Hepatocyte (in vitro differentiated cells): ENCODE results near the gene COPB1. TPM values are rescaled to one million over a fixed set of nuclear protein-coding genes. Genes with fewer than 3 reads are reported as not detected.

Source experiments
- DNase-seq: peaks from one replicate; pipeline ENCODE4 v3.0.0-alpha.2; 2016; ENCODE audit warnings: low spot score
- H2AFZ ChIP-seq: fragments of 200-600 bp; sonication (generic); 2 replicates; pipeline ENCODE4 v1.6.0; 2016; ENCODE audit warnings: antibody characterized with exemption, mild to moderate bottlenecking
- H3K27ac ChIP-seq: fragments of 200-600 bp; sonication (generic); 2 replicates; pipeline ENCODE4 v1.5.1; 2016; ENCODE audit warnings: mild to moderate bottlenecking
- H3K27me3 ChIP-seq: fragments of 200-600 bp; sonication (generic); 2 replicates; pipeline ENCODE4 v1.6.1; 2016
- H3K36me3 ChIP-seq: fragments of 200-600 bp; sonication (generic); replicated peaks from 2 replicates; pipeline ENCODE4 v1.5.1; 2016; ENCODE audit warnings: low read depth; ENCODE audit not compliant: insufficient read depth
- H3K4me1 ChIP-seq: fragments of 200-600 bp; sonication (generic); 2 replicates; pipeline ENCODE4 v1.5.1; 2016; ENCODE audit warnings: mild to moderate bottlenecking, moderate library complexity; ENCODE audit not compliant: insufficient read depth
- H3K4me2 ChIP-seq: fragments of 200-600 bp; sonication (generic); 2 replicates; pipeline ENCODE4 v1.6.0; 2016
- H3K4me3 ChIP-seq: fragments of 200-600 bp; sonication (generic); 2 replicates; pipeline ENCODE4 v1.5.1; 2016; ENCODE audit warnings: mild to moderate bottlenecking
- H3K79me2 ChIP-seq: fragments of 200-600 bp; sonication (generic); 2 replicates; pipeline ENCODE4 v1.6.0; 2017; ENCODE audit warnings: mild to moderate bottlenecking
- H3K9me2 ChIP-seq: fragments of 200-600 bp; sonication (generic); replicated peaks from 2 replicates; pipeline ENCODE4 v1.6.0; 2017; ENCODE audit warnings: mild to moderate bottlenecking; ENCODE audit not compliant: insufficient read depth
- H3K9me3 ChIP-seq: fragments of 200-600 bp; sonication (generic); 2 replicates; pipeline ENCODE4 v1.5.1; 2016; ENCODE audit warnings: low read depth, mild to moderate bottlenecking
- H4K20me1 ChIP-seq: fragments of 200-600 bp; sonication (generic); 2 replicates; pipeline ENCODE4 v1.6.0; 2016; ENCODE audit warnings: mild to moderate bottlenecking; ENCODE audit not compliant: insufficient read depth, poor library complexity, severe bottlenecking
- EZH2 ChIP-seq: fragments of 200-600 bp; sonication (generic); IDR thresholded peaks from 2 replicates; pipeline ENCODE4 v1.6.1; 2016; ENCODE audit warnings: antibody characterized with exemption, mild to moderate bottlenecking, borderline replicate concordance
- EZH2phosphoT487 ChIP-seq: fragments of 200-600 bp; sonication (generic); IDR thresholded peaks from one replicate; pipeline ENCODE4 v1.6.1; 2018; ENCODE audit warnings: antibody characterized with exemption, mild to moderate bottlenecking, low read depth, moderate library complexity; ENCODE audit not compliant: unreplicated experiment, severe bottlenecking
- WGBS: methylation state at CpG from one replicate; pipeline ENCODE4 v1.1.6; 2016; ENCODE audit warnings: low lambda C conversion rate; ENCODE audit errors: missing lambda C conversion rate; 5-methylcytosine and 5-hydroxymethylcytosine counted together
- polyA plus RNA-seq: library from polyadenylated mRNA; unstranded; fragments of >200 nt; fragmentation: Nextera tagmentation; extraction: Ambion mirVana; gene quantifications from 2 replicates; pipeline ENCODE4 v1.2.1, GENCODE V29; 2016
- total RNA-seq: library from RNA; depleted of rRNA; stranded (reverse); fragments of >200 nt; gene quantifications from 2 replicates; pipeline ENCODE4 v1.2.3, GENCODE V29; 2014
- TF ChIP-seq, protein P1 (sequence below): fragments of 200-600 bp; sonication (generic); IDR thresholded peaks from 2 replicates; pipeline ENCODE4 v1.5.1; 2016; ENCODE audit warnings: antibody characterized with exemption, mild to moderate bottlenecking; ENCODE audit not compliant: poor library complexity

Gene COPB1
- total and polyA plus RNA-seq, 2 experiments from 2014 or later: 87.5 to 228 TPM

DNA sequence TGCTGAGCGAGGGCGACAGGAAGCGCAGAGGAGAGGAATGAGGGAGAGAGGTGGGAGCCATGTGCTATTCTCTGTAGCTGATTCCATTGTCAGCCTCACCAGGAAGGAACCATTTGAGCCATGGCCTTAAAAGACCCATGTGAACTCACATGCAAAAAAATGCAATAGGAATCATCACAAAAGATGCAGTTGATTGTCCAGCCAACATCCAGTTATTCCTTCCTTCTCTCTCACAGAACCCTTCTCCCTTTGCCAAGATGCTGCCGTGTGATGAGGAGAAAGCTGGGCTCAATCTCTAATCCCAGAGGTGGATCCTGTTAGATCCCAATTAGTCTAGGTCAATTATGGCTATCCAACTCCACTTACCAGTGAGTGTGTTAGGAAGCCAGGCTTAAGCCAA lies 82.4 kb downstream of the COPB1 start:
- Histone ChIP-seq H3K27ac (no peak overlapping the region), H4K20me1 (no peaks in the 10 kb centered on the region), H3K9me3 (no peaks in the 10 kb centered on the region), H3K79me2 (no peaks in the 10 kb centered on the region), H3K36me3 (no peaks in the 10 kb centered on the region), H3K27me3 (no peaks in the 10 kb centered on the region), H3K4me3 (no peak overlapping the region), H2AFZ (no peak overlapping the region), H3K4me2 (no peak overlapping the region), H3K4me1 (peaks cover 5% of the 10 kb centered on the region), H3K9me2 (no peaks in the 10 kb centered on the region)
- TF ChIP-seq EZH2 (no peak), EZH2phosphoT487 (no peak)
- TF ChIP-seq, protein P1, sequence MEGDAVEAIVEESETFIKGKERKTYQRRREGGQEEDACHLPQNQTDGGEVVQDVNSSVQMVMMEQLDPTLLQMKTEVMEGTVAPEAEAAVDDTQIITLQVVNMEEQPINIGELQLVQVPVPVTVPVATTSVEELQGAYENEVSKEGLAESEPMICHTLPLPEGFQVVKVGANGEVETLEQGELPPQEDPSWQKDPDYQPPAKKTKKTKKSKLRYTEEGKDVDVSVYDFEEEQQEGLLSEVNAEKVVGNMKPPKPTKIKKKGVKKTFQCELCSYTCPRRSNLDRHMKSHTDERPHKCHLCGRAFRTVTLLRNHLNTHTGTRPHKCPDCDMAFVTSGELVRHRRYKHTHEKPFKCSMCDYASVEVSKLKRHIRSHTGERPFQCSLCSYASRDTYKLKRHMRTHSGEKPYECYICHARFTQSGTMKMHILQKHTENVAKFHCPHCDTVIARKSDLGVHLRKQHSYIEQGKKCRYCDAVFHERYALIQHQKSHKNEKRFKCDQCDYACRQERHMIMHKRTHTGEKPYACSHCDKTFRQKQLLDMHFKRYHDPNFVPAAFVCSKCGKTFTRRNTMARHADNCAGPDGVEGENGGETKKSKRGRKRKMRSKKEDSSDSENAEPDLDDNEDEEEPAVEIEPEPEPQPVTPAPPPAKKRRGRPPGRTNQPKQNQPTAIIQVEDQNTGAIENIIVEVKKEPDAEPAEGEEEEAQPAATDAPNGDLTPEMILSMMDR: no peak
- 93% methylated on average over 4 of the region's 4 CpGs for WGBS
- DNase-seq: no peak

DNA sequence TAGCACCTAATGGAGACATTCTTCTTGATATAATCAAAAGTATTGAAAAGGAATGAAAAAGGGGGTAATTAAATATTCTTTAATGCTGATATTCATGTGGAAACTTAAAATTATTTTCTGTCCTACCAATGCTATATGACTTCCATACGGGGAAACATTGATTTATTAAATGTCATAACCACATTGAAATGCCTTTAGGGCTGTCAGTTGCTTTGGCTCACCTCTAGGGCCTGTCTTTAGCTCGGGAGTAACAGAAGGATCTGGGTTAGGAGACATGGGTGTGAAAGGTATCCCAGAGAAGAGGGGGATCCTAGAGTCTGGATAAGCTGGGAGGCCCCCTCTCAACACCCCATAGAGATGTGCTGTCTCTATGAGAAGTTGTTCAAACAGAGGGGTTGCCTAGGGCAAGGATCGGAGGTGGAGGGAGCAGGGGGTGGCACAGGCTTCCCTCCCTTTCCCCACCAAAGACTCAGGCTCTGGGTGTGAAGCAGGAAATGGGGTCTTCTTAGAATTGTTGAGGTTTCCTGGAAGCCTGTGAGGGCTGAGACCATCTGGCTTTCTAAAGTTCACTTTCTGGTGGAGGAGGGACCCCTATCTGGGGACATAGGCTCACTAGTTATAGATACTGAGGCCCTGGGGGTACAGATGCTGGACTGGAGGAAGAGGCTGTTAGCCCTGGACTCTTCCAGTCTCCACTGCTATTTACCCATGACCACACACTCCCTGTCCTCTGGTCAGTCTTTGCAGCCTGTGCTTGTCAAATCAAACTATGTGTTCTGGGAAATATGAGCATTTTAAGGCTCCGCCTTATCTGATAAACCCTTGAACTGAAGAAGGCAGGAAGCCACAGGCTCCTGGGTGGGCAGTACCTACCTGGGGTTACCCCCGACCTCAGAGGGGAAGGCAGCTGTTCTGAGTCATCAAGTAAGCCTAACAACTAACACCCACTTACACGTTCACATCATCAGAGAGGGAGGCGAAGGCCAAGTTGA lies 84.8 kb downstream of the COPB1 start:
- Histone ChIP-seq H3K4me3 (no peak overlapping the region), H3K9me2 (no peaks in the 10 kb centered on the region), H3K27me3 (no peaks in the 10 kb centered on the region), H3K9me3 (no peaks in the 10 kb centered on the region), H3K4me2 (no peak overlapping the region), H2AFZ (no peak overlapping the region), H3K36me3 (no peaks in the 10 kb centered on the region), H3K79me2 (no peaks in the 10 kb centered on the region), H3K27ac (no peak overlapping the region), H3K4me1 (no peaks in the 10 kb centered on the region), H4K20me1 (no peaks in the 10 kb centered on the region)
- DNase-seq: no peak
- TF ChIP-seq, protein P1: no peak
- TF ChIP-seq EZH2: no peak
- TF ChIP-seq EZH2phosphoT487: no peak
- 51% methylated on average over 7 of the region's 7 CpGs for WGBS

DNA sequence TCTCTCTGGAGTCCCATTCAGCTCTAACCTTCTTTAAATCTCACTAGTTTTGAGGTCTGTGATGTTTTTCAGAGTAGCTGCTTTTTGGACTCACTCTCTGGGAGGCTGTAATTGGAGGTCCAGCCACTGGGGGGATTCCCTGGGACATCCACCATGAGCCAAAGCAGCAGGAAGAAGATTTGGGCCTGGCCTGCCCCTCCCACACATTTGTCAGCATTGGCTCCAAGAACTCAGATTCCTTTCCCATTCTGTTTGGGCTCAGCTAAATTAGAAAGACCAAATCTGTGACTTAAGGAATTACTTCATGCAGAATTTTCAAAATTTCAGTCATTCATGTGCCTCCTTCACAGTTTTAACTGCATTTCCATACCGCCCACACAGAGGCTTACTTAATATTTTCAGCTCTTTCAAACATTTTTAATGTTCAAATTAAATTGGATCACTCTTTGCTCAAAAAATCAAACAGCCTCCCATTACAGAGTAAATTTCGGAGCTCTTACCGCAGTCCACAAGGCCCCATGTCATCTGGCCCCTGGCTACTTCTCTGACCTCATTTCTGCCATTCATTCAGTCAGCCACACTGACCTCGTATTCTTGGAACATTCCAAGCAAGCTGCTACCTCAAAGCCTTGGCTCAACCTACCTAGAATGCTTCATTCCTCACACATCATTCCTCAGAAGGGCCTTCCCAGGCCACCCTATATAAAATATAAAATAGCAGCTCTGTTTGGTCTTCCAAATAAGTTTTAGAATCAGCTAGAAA lies 86.1 kb downstream of the COPB1 start:
- no peak overlapping the region for H2AFZ ChIP-seq
- no peaks in the 10 kb centered on the region for H3K9me3 ChIP-seq
- H3K36me3 ChIP-seq: no peaks in the 10 kb centered on the region
- DNase-seq: no peak
- no peaks in the 10 kb centered on the region for H3K27me3 ChIP-seq
- no peaks in the 10 kb centered on the region for H3K79me2 ChIP-seq
- H3K4me2 ChIP-seq: no peak overlapping the region
- H3K4me1 ChIP-seq: no peaks in the 10 kb centered on the region
- no peaks in the 10 kb centered on the region for H3K9me2 ChIP-seq
- TF ChIP-seq EZH2 (no peak), EZH2phosphoT487 (no peak)
- TF ChIP-seq, protein P1: no peak
- no peak overlapping the region for H3K27ac ChIP-seq
- H3K4me3 ChIP-seq: no peak overlapping the region
- H4K20me1 ChIP-seq: no peaks in the 10 kb centered on the region
- 83% methylated on average over 4 of the region's 4 CpGs for WGBS
